ENCODE results near the gene DENND4A. TPM values are rescaled to one million over a fixed set of nuclear protein-coding genes. Genes with fewer than 3 reads are reported as not detected.

Gene DENND4A
- total and polyA plus RNA-seq, 7 donors, result 4.0 to 46.7 (median 15.4) TPM

- 78 to 87% (median 81%) methylated on average over 3 of the region's 3 CpGs for WGBS, 3 donors
- DNase-seq (no peak), ATAC-seq (no peak)
- H3K9me3 ChIP-seq, result no peaks in the 10 kb centered on the region
- H3K36me3 ChIP-seq (ENCODE audit: insufficient read depth in 1 of 2, low read depth in 1 of 2), result no peaks in the 10 kb centered on the region
- H3K27ac ChIP-seq, result no peak overlapping the region
- TF ChIP-seq CTCF (IDR thresholded peaks at IDR 0.05), result no peak
- intact Hi-C loops (cut with DNase I), result loop anchor here in 1 of 2 donors (10.0 kb wide), 1 partner anchor 192 kb away; no protein-coding TSS in a partner anchor
- H3K4me1 ChIP-seq, result peaks cover 15% of the 10 kb centered on the region
- no peak overlapping the region for H3K4me3 ChIP-seq
- no peaks in the 10 kb centered on the region for H3K27me3 ChIP-seq (ENCODE audit: insufficient read depth in 3 of 3, low read length in 2 of 3)
These were observed 35.0 kb upstream of the DENND4A start for GRCh38 chr15:65827065-65827464.

GRCh38 chr15:65824941-65825544 is 33.0 kb upstream of the DENND4A start:
- 60 to 70% (median 60%) methylated on average over 5 of the region's 5 CpGs for WGBS, 3 donors
- no peak for TF ChIP-seq CTCF (IDR thresholded peaks at IDR 0.05)
- peaks cover 4% of the 10 kb centered on the region for H3K4me1 ChIP-seq
- no peaks in the 10 kb centered on the region for H3K9me3 ChIP-seq
- no peaks in the 10 kb centered on the region for H3K27me3 ChIP-seq (ENCODE audit: insufficient read depth in 3 of 3, low read length in 2 of 3)
- H3K27ac ChIP-seq, result no peak overlapping the region
- no peaks in the 10 kb centered on the region for H3K36me3 ChIP-seq (ENCODE audit: insufficient read depth in 1 of 2, low read depth in 1 of 2)
- no peak overlapping the region for H3K4me3 ChIP-seq
- intact Hi-C loops (cut with DNase I), result loop anchor here in 1 of 2 donors (10.0 kb wide), 1 partner anchor 190 kb away; no protein-coding TSS in a partner anchor
- DNase-seq, result peak; percentile 35 to 62
- ATAC-seq, result peak; percentile 40 to 76 (median 60)

- Histone ChIP-seq H3K4me3 (no peak overlapping the region), H3K9me3 (no peaks in the 10 kb centered on the region), H3K36me3 (ENCODE audit: insufficient read depth in 1 of 2, low read depth in 1 of 2) (no peaks in the 10 kb centered on the region), H3K27ac (peak overlapping the region; percentile 23), H3K4me1 (peaks cover 4% of the 10 kb centered on the region), H3K27me3 (ENCODE audit: insufficient read depth in 3 of 3, low read length in 2 of 3) (no peaks in the 10 kb centered on the region)
- intact Hi-C loops (cut with DNase I), result loop anchor here in 1 of 2 donors (10.0 kb wide), 1 partner anchor 189 kb away; no protein-coding TSS in a partner anchor
- TF ChIP-seq CTCF (IDR thresholded peaks at IDR 0.05), result peak; percentile 61
- ATAC-seq (peak; percentile 89 to 94 (median 92)), DNase-seq (peak in 1 of 2 donors; percentile 25)
- 62 to 65% (median 65%) methylated on average over 7 of the region's 7 CpGs for WGBS, 3 donors
These were observed 32.1 kb upstream of the DENND4A start for GRCh38 chr15:65824031-65824743.

GRCh38 chr15:65822316-65822715 is 30.2 kb upstream of the DENND4A start:
- intact Hi-C loops (cut with DNase I), result loop anchor here in 1 of 2 donors (10.0 kb wide), 1 partner anchor 188 kb away; no protein-coding TSS in a partner anchor
- Histone ChIP-seq H3K36me3 (ENCODE audit: insufficient read depth in 1 of 2, low read depth in 1 of 2) (no peaks in the 10 kb centered on the region), H3K4me1 (peaks cover 4% of the 10 kb centered on the region), H3K27me3 (ENCODE audit: insufficient read depth in 3 of 3, low read length in 2 of 3) (no peaks in the 10 kb centered on the region), H3K9me3 (no peaks in the 10 kb centered on the region), H3K4me3 (no peak overlapping the region), H3K27ac (no peak overlapping the region)
- no peak for TF ChIP-seq CTCF (IDR thresholded peaks at IDR 0.05)
- DNase-seq (no peak), ATAC-seq (no peak)
- 74 to 82% (median 76%) methylated on average over 3 of the region's 3 CpGs for WGBS, 3 donors
